Activated CD4-positive, alpha-beta T cell treated with anti-CD3 and anti-CD28 coated beads for 1 hour (primary cell): ENCODE data around the gene UBTD2.
A peak's percentile ranks its signal among the peaks of the same experiment; 100 is the strongest.

Source experiments
- DNase-seq: peaks from one replicate; pipeline ENCODE4 v3.0.0-alpha.2; 2020

Gene UBTD2

GRCh38 chr5:172188893-172189692 lies 94.5 kb downstream of the UBTD2 start:
- DNase-seq: no peak

DNA sequence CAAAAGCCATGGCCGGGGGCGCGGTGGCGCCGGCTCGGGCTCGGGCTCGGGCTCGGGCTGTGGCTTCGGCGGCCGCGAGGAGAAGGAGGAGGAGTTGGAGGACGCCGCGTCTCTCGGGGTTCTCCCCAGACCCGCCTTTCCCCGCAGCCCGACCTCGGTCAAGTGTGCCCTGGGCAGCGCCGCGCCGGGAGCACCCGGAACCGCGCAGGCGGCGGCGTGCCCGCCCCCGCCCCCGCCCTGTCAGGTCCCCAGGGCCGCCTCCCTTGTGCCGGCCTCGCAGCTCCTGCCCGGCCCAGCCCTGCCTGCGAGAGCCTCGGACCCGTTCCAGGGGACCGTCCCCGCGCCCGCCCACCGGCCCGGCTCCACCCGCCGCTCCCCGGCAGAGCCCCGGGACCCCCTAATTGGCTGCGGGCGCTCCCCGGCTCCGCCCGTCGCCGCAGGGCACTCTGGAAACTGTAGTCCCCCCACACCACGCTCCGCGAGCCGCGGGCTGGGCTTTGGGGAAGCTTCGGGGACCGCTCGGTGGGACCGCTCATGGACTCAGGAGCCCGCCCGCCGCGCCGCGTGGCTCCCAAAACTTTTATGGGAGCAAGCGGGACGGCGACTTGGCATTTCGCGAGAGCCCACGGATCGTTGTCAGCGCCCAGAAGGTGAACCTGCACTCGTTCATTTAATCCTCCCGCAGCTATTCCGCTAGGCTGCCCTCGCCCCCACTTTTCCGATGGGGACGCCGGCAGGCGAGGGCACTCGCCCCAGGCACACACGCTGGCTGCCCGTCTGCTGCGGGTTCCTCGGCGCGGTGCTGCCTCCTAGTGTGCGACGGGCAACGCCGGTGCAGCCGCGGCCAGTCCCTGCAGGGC lies 95.3 kb downstream of the UBTD2 start, which contains the start of gene STK10:
Gene STK10, minus strand, starts transcription at position 192 of the 860 bp plus-strand sequence. Its CDS starts 182 bp downstream, at position 10.
- DNase-seq: peak; percentile 83

- DNase-seq: peak; percentile 55
Measured at GRCh38 chr5:172187118-172188032, 96.2 kb downstream of the UBTD2 start.

- DNase-seq: no peak
Measured at GRCh38 chr5:172186114-172186695, 97.4 kb downstream of the UBTD2 start.

DNA sequence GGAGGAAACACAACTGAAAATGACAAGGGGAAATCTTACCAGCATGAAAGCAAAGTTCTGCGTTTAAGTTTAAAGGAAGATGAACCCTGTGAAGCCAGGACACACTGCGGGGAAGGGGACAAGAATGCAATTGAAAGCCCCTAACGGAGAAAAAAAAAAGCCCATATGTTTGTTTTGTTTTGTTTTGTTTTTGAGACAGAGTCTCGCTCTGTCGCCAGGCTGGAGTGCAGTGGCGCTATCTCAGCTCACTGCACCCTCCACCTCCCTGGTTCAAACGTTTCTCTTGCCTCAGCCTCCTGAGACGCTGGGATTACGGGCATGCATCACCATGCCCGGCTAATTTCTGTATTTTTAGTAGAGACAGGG lies 98.5 kb downstream of the UBTD2 start:
- no peak for DNase-seq

DNA sequence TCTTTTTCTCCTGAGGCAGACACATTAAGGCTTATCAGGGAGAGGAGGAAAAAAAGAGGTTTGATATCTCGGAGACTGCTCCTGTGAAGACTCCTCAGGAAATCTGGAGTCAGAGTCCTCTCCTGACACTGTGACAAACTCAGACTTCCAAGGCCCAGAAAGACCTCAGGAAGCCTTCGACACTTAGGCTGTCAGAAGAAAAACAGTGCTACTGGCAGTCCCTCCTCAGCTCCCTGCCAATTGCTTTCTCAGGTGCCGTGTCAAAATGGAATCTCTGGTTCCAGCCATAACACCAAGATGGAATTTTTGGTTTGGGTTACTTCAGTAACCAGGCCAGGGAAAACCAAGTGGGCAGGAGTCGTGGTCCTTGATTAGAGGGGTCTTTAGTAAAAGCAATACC lies 99.7 kb downstream of the UBTD2 start:
- no peak for DNase-seq

- DNase-seq: no peak
Measured at GRCh38 chr5:172182291-172182690, 101.3 kb downstream of the UBTD2 start.

GRCh38 chr5:172180936-172181335 lies 102.6 kb downstream of the UBTD2 start:
- DNase-seq: no peak

DNA sequence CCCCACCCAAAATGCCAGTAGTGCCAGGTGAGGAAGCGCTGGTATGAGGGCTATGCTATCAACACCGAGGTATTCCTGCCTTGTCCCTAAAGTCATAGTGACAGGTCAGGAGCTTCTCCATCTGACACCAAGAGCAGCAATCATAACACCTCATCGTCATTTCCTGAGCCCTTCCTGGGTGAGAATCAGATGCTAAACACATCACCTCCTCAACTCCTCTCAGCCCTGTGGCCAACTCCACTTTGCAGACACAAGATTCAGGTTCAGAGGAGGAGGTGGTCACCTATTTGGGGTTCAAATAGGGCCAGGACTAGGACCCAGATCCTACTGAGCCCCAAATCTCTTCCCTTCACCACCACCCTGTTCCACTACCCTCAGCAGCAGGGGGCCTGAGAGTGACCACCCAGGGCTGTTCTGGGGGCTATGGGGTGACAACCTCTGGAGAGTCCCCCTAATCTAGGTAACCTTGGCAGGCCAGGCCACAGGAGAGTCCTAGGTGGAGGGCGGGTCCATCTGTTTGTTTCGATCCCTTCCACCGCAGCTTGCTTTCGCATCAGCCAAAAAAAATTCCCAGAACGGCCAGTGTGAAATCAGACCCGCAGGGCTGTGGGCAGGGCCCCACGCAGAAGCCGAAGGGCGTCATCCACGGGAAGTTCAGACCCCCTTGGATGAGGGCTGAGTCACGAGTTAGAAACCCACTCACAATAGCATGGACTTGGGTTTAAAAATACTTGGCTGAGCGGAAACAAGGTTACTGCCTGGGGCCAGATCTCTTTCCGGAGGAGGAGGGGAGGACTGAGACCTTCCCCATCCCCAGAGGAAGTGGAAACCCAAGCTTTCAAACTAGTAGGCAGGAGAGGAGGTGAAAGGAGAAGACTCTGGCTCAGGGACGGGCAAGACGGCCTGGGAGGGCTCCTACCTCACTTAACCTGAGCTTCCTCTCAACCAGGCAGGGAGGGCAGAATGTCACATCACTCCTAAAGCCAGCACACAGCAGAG lies 104.3 kb downstream of the UBTD2 start:
- DNase-seq: no peak

DNA sequence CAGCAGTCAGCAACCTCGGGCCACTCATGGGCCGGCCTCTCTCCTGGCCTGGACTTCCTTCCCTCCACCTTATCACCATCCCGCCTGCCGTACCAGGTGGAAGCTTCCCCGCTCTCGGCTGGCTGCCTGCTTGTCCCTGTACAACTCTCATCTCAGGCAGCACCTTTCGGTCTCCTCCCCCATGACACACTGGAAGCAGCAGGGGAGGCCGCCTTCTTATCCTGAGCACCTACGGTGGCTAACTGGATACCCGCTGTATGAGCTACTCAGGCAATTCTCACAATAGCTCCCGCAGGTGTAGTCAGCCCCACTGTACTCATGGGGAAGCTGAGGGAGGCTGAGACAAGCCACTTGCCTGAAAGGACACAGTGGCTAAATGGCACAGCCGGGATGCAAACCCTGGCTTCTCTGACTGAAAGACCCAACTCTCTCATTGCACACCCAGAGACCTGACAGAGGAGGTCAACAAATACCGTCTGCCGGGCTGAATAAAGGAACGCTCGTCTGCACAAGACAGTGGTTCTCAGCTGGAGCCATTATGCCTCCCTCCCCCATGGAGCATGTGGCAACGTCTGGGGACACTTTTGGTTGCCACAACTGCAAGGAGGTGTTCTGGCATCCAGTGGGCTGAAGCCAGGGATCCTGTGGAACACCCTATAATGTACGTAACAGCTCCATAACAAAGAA lies 105.1 kb downstream of the UBTD2 start:
- no peak for DNase-seq

GRCh38 chr5:172177176-172177575 lies 106.4 kb downstream of the UBTD2 start:
- DNase-seq: no peak

DNA sequence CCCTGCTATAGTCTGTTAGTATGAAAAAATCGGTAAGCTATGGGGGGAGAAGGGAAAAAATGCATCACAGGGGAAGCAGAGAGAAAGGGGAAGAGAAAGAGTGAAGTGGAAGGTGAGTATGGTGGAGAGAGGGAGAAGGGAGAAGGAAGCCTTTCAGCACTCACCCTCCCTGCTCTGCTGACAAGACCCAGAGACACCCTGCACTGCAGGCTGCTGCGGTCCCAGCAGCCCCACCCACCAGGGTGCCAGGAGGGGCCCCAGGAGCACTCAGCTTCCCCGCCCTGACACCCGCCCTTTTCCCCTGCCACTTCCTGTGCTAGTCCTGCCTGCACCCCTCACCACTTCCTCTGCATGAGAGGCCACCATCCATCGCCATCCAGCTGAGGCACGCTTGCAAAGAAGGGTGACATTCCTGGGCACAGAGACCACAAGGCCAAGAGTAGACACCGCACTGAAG lies 108.3 kb downstream of the UBTD2 start:
- peak; percentile 79 for DNase-seq

GRCh38 chr5:172173564-172174153 lies 109.9 kb downstream of the UBTD2 start:
- peak; percentile 47 for DNase-seq

DNA sequence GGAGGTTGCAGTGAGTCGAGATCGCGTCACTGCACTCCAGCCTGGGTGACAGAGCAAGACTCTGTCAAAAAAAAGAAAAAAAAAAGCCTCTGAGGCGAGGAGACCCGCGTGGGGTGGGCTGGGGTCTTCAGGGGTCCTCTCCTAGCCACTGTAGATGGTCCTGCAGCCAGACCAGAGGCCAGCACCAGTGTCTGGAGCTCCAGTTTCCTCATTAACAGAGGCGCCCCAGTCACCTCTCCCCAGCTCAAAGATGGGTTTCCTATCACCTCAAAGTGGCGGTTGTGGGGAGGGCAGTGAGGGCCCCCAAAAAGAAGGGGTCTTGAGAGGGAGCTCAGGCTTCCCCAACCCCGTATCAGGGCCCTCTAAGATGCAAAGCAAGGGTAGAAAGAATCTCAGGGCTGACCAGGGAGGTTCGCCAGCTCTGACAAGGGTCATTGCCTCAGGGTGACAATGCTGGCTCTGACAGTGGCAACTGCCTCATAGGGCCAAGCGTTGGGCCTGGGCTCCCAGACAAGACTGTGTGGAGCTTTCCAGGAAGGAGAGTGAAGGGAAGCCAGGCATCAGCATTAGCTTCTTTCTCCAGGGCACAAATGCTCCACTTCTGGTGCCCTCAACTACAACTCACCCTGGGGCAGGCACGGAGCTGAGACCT lies 110.5 kb downstream of the UBTD2 start:
- DNase-seq: no peak

DNA sequence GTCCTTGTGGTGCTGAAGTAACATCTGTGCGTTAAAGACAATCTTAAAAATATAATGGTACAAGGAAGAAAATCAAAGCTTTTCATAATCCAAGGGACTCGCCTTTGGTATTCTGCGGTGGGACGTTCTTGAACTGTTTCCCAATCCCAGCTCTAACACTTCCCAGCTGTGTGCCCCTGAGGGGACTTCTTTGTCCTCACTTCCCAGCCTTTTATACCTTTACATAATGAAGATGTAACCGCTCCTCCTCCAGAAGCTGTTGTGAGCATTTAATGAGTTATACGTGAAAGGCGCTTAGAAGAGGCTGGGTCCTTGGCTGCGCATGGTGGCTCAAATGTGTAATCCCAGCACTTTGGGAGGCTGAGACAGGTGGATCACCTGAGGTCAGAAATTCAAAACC lies 112.4 kb downstream of the UBTD2 start:
- DNase-seq: no peak

GRCh38 chr5:172170251-172170701 lies 113.3 kb downstream of the UBTD2 start:
- DNase-seq: no peak

DNA sequence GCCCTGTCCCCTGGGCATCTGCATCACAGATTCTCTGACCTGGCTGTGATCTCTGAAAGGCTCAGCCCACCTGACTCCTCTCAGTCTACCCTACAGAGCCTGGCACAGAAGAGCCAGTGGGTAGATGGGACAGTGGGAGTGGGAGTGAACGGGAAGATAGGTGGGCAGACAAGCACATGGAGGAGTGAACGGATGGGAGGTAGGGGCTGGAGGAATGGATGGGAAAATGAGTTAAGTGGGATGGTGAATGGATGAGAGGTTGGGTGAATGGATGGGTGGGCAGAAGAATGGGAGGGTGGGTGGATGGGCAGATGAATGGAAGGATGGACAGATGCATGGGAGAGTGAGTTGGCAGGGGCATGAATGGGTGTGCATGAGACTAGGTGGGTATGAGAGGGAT lies 114.3 kb downstream of the UBTD2 start:
- no peak for DNase-seq

DNA sequence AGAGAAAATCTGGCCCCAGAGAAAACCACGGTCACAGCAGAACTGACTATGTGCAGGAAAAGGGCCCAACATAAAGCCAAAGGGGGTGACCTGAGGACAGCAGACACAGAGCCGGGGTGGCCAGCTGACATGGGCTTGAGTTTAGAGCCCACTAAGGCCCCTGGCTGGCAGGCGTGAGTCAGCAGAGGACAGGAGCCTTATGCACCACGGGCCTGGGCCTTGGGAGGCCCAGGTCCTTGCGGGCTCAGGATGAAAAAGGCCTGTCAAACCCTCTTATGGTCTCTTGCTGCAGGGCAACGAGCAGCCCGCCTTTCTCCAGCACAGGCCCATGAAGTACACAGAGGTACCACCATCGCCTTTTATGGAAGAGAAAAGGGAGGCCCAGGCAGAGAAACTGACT lies 115.3 kb downstream of the UBTD2 start:
- DNase-seq: no peak

GRCh38 chr5:172167895-172168294 lies 115.7 kb downstream of the UBTD2 start:
- DNase-seq: no peak
